HG02610 (cell line): Measurements from ENCODE around the gene GDI1.

Experiments used
- ATAC-seq: cut with Tn5 transposase; IDR thresholded peaks from one replicate; pipeline ENCODE4 v1.9.1; 2021; ENCODE audit warnings: mild to moderate bottlenecking, moderate library complexity; ENCODE audit not compliant: unreplicated experiment

GDI1 gene

GRCh38 chrX:154408659-154409221, 28.2 kb upstream of the GDI1 start:
- ATAC-seq, result peak; percentile 10

DNA sequence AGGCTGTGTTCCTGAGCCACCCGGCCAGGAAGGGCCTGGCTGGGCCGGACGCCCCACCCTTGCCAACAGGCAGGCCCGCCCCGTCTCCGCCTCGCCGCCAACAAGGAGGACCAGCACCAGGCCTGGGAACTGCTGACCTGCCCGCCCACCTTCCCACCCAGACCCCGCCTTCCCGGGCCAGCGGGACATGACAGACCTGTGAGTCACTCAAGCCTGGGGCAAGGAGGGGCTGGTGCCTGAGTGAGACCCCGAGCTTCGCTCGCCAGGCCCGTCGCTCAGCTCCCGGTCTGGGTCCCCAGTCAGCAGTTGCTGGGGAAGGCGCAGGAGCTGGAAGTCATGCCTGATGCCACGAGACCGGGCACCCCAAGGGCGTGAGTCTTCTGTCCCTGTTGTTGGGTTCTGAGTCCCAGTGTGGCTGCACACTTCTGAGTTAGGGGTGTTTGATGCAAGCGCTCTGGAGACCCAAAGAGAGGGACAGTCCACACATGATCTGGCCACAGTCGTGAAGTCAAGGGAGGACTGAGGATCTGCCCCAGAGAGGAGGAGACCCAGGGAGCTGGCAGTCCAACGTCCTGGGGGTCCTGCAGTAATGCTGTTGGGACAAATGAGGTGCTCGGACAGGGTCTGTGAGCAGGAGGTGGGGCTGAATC, 27.6 kb upstream of the GDI1 start, which contains the start of gene DNASE1L1:
DNASE1L1 (minus strand) TSS at position 33 of the 650 bp plus-strand sequence. CDS start 3,686 bp downstream, outside the sequence.
- ATAC-seq, result peak; percentile 60

DNA sequence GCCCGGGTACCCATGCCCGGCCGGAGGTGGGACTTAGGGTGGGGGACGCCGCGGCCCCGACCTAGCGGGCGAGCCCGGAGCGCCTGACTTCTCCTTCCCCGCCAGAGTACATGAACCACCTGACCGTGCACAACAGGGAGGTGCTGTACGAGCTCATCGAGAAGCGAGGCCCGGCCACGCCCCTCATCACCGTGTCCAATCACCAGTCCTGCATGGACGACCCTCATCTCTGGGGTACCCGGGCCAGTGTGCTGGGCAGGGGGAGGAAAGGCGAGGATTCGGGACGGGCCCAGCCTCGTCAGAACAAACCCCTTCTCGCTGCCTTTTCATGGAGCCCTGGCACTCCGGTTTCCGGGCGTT, 25.0 kb upstream of the GDI1 start:
- ATAC-seq, result peak; percentile 41

GRCh38 chrX:154412468-154412867, 24.5 kb upstream of the GDI1 start:
- ATAC-seq, result no peak

GRCh38 chrX:154413142-154413541, 23.8 kb upstream of the GDI1 start:
- ATAC-seq, result no peak

- ATAC-seq, result no peak
Observed at GRCh38 chrX:154417157-154417556, 19.8 kb upstream of the GDI1 start.

DNA sequence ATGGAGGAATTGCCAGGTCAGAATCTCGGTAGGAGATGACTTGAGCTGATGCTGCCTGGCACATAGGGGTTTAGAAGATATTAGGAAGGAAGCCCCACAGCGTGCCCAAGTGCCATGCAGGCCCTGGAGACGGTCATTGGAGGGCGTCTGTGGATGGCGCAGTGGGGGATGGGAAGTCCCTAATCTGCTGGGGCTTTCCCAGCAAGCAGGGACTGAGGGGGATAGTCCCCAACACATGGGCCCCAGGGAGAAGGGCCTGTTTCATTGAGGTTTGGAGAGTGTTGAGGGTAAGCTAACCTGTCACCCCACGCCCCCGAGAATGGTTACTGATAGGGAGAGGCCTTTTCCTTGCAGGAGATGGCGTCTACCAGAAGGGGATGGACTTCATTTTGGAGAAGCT, 17.8 kb upstream of the GDI1 start:
- ATAC-seq, result no peak

DNA sequence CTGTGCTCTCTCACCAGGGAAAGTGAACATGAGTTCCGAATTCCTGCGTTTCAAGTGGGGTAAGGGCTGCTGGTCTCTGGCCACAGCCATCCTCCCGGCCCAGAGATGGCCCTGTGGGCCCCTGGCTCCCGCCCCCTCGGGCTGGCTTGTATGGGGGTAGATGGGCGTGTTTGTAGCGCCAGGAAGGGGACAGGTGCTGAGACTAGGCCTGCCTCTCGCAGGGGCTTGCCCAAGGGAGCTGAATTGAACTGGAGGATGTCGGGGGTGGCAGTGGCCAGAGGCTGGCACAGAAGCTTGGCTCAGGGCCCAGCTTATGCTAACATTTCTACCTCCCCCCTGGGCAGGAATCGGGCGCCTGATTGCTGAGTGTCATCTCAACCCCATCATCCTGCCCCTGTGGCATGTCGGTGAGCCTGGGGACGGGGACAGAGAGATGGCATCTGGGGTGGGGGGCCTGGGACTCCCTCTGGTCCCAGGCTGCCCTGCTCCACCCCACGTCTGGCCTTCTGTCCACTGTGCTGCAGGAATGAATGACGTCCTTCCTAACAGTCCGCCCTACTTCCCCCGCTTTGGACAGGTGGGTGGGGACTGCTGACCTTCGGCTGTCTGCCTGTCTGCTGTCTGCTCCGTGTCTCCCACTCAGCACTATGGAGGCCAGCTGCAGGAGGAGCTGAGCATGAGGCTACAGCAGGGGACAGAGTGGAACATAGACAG, 17.1 kb upstream of the GDI1 start:
- ATAC-seq, result no peak

DNA sequence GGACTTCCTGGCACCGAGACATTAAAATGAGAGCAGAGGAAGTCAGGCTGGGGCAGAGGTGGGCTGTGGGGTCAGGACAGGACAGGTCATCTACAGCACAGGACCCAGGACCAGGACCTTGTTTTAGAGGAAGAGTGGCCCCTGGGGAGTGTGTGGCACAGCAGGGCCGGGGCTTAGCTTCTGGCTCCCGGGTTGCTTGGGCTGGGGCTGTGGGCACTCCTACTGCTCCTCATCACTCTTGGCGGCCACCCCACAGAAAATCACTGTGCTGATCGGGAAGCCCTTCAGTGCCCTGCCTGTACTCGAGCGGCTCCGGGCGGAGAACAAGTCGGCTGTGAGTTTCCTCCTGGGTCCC, 16.6 kb upstream of the GDI1 start:
- ATAC-seq, result no peak

DNA sequence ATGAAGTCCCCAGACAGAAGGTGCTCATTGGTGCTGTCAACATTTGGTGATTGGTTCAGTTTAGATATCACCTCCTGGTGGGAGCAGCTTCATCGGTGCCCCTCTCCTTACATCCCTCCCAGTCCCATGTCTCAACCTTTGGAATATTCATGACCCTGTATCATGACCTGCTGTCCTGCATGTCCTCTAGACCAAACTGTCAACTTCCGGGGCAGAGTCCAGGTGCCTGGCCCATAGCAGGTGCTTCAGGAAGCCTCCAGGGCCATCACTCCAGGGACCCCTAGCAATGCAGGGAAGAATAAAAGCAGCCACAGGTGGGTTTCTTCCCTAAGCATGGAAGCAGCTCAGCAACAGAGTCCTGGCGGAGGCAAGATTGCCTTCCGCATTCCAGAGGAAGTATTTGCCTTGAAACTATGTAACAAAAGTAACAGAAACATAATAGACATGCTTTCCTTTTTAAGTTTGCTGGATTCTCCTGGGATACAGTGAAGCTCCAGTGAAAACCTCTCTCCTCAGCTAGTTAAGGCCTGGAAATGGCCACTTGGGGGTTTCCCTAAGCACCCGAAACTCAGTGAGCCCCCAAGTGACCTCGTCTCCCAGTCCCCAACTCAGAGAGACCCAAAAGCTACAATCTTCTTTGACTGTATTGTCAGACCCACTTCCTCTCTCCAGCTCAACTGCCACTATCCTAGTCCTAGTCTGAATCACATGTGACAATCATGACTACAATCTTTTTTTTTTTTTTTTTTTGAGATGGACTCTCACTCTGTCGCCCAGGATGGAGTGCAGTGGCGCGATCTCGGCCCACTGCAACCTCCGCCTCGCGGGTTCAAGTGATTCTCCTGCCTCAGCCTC, 9.8 kb upstream of the GDI1 start:
- ATAC-seq, result no peak

DNA sequence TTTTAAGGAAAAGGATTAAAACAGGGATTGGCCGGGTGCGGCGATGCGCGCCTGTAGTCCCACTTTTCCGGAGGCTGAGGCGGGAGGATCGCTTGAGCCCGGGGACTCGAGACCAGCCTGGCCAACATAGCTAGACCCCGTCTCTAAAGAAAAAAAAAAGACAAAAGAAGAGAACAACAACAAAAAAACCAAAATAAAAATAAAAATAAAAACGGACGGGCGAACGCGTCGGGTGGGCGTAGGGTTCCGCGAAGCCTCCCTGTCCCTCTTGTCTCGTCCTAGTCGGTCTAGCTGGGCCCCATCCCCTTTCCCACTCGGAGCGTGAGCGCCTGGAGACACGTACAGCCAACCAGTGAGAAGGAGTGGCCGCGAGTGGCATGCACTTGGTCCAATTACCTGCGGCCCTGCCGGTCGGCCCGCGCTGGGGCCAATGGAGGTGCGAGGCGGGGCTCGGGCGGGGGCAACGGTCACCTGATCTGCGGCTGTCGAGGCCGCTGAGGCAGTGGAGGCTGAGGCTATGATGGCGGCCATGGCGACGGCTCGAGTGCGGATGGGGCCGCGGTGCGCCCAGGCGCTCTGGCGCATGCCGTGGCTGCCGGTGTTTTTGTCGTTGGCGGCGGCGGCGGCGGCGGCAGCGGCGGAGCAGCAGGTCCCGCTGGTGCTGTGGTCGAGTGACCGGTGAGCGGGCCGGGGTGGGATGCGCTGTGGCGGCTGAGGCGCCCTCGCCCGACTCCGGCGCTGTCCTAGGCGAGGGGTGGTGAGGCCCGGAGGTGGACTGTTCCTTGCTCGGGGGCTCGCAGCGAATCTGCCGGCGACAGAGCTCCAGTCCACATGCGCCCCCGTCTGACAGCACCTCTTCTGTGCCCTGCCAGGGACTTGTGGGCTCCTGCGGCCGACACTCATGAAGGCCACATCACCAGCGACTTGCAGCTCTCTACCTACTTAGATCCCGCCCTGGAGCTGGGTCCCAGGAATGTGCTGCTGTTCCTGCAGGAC, 8.5 kb upstream of the GDI1 start, which contains the start of gene ATP6AP1:
ATP6AP1 (plus strand) TSS at position 502 of the 996 bp plus-strand sequence; CDS start at position 518, 16 bp downstream.
- peak; percentile 97 for ATAC-seq

DNA sequence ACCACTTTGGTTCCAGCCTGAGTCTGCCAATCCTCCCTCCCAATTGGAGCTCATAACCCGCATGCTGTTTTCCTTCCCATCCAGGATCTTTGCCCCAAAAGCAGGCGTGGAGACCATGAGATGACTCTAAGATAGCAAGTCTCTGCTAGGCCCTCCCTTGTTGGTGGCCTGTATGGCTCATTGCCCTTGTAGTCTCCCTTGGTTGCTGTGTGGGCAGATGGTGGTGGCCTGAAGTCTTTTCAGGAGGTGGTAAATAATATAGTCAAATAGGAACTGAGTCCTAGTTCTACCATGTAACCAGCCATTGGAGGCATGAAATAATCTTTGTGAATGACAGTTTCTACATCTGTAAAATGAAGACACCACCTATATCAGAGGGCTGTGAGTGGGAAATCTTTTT, 7.2 kb upstream of the GDI1 start:
- ATAC-seq, result no peak

DNA sequence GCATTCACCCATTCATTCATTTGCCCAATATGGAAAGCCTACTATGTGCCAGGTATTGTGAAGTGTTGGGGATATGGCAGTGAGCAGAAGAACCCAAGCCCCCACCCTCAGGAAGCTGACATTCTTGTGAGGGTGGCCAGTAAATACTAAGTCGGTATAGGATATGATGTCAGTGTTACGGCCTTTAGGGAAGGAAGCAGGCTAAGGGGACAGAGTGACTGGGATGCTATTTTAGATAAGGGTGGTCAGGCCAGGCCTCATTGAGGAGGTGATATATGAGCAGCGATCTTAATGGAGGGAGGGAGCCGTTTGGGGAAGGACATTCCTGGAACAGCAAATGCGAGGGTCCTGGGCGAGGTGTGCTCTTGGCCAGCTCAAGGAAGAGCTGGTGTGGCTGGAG, 6.5 kb upstream of the GDI1 start:
- ATAC-seq, result no peak

DNA sequence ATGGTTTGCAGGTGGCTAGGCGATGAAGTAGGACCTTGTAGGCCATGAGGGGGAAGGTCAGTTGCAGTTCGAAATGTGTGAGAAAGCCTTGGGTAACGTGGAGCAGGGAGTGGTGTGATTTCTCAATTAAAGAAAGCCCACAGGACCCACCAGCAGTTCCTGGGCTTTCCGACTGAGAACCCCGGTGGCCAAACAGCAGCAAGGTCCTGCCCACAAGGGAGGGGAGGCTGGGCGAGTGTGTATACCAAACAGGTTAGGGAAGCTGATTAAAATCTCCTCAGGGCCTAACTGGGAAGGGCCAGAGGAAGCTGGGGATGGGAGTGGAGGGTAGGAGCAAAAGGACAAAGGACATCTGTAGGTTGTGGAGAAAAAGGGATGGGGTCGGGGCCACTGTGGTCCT, 6.0 kb upstream of the GDI1 start:
- ATAC-seq, result no peak

DNA sequence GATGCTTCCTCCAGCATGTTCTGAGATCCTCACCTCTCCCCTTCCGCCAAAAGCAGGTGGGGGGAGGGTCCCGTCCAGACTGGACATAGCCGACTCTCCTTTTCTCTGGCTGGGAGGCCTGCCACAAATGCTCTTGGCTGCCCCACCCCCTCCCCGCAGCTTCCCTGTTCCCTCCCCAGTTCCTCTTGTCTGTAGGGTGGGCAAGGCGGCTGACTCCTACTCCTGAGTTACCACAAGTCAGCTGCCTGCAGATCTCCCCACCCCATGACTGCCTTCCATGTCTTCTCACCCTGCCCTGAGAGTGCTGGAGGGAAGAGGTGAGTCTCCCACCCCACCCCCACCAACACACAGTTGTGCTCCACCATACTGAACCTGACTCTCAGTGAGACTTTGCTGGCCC, 5.6 kb upstream of the GDI1 start:
- no peak for ATAC-seq

- no peak for ATAC-seq
Observed at GRCh38 chrX:154432210-154432609, 4.7 kb upstream of the GDI1 start.

GRCh38 chrX:154433605-154434004, 3.3 kb upstream of the GDI1 start:
- ATAC-seq, result no peak

DNA sequence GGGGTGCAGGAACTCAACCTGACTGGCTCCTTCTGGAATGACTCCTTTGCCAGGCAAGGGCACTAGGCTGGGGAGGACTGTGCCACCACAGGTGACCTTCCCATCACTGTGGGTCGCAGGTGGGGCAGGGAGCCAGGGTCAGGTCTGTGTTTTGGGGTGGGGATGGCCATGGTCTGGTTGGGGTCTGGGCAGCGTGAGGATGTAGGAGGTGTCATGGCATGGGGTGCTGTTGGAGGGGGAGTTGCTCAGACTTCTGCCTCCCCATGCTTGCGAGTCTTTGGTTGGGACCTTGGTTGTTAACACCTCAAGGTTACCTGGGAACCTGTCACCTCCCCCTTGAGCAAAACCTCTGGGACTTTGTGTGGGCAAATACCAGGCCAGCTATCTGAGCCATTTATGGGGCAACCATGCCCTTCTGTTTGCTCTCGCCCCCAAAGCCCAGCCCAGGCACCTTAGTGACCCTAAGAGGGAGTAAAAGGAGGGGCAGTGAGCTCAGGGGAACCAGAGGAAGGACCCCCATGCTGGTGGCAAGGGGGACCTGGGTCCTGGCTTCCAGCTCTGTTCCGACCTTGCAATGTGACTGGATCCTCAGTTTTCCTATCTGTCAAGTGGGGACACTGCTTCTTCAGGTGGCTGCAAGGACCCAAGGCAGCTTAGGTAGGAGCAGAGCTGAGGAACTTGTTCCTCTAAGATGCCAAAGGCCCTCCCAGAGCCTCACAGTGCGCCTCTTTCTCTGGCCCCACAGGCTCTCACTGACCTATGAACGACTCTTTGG, 2.4 kb upstream of the GDI1 start:
- no peak for ATAC-seq

DNA sequence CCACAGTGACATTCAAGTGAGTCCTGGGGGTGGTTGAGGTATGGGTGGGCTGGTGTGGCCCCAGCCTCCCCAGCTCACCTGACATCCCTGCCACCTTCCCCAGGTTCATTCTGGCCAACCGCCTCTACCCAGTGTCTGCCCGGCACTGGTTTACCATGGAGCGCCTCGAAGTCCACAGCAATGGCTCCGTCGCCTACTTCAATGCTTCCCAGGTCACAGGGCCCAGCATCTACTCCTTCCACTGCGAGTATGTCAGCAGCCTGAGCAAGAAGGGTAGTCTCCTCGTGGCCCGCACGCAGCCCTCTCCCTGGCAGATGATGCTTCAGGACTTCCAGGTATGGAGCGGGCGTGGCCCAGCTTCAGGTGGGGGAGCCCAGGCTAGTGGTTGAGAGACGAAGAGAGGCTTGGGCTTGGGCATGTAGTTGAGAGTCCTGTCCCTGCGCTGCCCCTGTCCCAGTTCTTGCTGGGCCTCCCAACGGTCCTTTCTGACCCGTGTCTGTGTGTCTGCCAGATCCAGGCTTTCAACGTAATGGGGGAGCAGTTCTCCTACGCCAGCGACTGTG, 1.7 kb upstream of the GDI1 start:
- no peak for ATAC-seq
